LHCN-M2 (cell line): ENCODE results near the gene RALGPS2. TPM values are rescaled to one million over a fixed set of nuclear protein-coding genes. Genes with fewer than 3 reads are reported as not detected.

ENCODE experiments used
- DNase-seq: peaks from one replicate; pipeline ENCODE4 v3.0.0-alpha.2; 2012; ENCODE audit warnings: low read depth
- total RNA-seq: library from RNA; depleted of rRNA; stranded (reverse); fragments of >200 nt; gene quantifications from 2 replicates; pipeline ENCODE4 v1.2.3, GENCODE V29; 2014

Gene RALGPS2
- total RNA-seq, 1 experiment from 2014 or later, result 33.1 TPM

- DNase-seq, result no peak
These were observed 193.3 kb downstream of the RALGPS2 start for GRCh38 chr1:178918308-178918707.

GRCh38 chr1:178918955-178919354 lies 193.9 kb downstream of the RALGPS2 start:
- no peak for DNase-seq

GRCh38 chr1:178919581-178919980 lies 194.5 kb downstream of the RALGPS2 start:
- no peak for DNase-seq

GRCh38 chr1:178921499-178921898 lies 196.5 kb downstream of the RALGPS2 start:
- DNase-seq, result no peak

- no peak for DNase-seq
These were observed 198.5 kb downstream of the RALGPS2 start for GRCh38 chr1:178923512-178923911.

- DNase-seq, result no peak
These were observed 201.0 kb downstream of the RALGPS2 start for GRCh38 chr1:178926046-178926445.

- DNase-seq, result no peak
These were observed 202.0 kb downstream of the RALGPS2 start for GRCh38 chr1:178927003-178927402.

- DNase-seq, result no peak
These were observed 203.0 kb downstream of the RALGPS2 start for GRCh38 chr1:178928041-178928440.

GRCh38 chr1:178928976-178929375 lies 203.9 kb downstream of the RALGPS2 start:
- peak; percentile 35 for DNase-seq

GRCh38 chr1:178931858-178932551 lies 207.0 kb downstream of the RALGPS2 start:
- peak; percentile 95 for DNase-seq

GRCh38 chr1:178932552-178932906 lies 207.5 kb downstream of the RALGPS2 start:
- no peak for DNase-seq

- no peak for DNase-seq
These were observed 208.1 kb downstream of the RALGPS2 start for GRCh38 chr1:178933105-178933561.

- no peak for DNase-seq
These were observed 208.9 kb downstream of the RALGPS2 start for GRCh38 chr1:178933709-178934490.

GRCh38 chr1:178934546-178934945 lies 209.5 kb downstream of the RALGPS2 start:
- no peak for DNase-seq

- DNase-seq, result no peak
These were observed 210.6 kb downstream of the RALGPS2 start for GRCh38 chr1:178935610-178936009.

- no peak for DNase-seq
These were observed 212.7 kb downstream of the RALGPS2 start for GRCh38 chr1:178937695-178938094.

- DNase-seq, result no peak
These were observed 213.3 kb downstream of the RALGPS2 start for GRCh38 chr1:178938101-178938958.

GRCh38 chr1:178938959-178939317 lies 213.9 kb downstream of the RALGPS2 start:
- DNase-seq, result peak; percentile 36

GRCh38 chr1:178939338-178940067 lies 214.5 kb downstream of the RALGPS2 start:
- no peak for DNase-seq

- no peak for DNase-seq
These were observed 215.2 kb downstream of the RALGPS2 start for GRCh38 chr1:178940068-178940765.

- DNase-seq, result no peak
These were observed 216.2 kb downstream of the RALGPS2 start for GRCh38 chr1:178941261-178941689.
